Measurements from ENCODE around the gene WDR33.

- TF ChIP-seq CTCF (IDR thresholded peaks at IDR 0.05 in 2 of 3, conservative IDR thresholded peaks at IDR 0.05 in 1 of 3; ENCODE audit: insufficient read depth in 2 of 3, low read depth in 1 of 3, low read length in 3 of 3), result no peak
- TF ChIP-seq ZNF407 (IDR thresholded peaks at IDR 0.05; ENCODE audit: low read depth), result no peak
- TF ChIP-seq ZBED1 (IDR thresholded peaks at IDR 0.05), result no peak
- no peak for TF ChIP-seq REST (IDR thresholded peaks at IDR 0.05; ENCODE audit: borderline replicate concordance)
- TF ChIP-seq REST (CRISPR knock-in tag; IDR thresholded peaks at IDR 0.05; ENCODE audit: low read depth), result no peak
- TF ChIP-seq, protein P1, sequence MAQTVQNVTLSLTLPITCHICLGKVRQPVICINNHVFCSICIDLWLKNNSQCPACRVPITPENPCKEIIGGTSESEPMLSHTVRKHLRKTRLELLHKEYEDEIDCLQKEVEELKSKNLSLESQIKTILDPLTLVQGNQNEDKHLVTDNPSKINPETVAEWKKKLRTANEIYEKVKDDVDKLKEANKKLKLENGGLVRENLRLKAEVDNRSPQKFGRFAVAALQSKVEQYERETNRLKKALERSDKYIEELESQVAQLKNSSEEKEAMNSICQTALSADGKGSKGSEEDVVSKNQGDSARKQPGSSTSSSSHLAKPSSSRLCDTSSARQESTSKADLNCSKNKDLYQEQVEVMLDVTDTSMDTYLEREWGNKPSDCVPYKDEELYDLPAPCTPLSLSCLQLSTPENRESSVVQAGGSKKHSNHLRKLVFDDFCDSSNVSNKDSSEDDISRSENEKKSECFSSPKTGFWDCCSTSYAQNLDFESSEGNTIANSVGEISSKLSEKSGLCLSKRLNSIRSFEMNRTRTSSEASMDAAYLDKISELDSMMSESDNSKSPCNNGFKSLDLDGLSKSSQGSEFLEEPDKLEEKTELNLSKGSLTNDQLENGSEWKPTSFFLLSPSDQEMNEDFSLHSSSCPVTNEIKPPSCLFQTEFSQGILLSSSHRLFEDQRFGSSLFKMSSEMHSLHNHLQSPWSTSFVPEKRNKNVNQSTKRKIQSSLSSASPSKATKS (CRISPR knock-in tag; IDR thresholded peaks at IDR 0.05), result no peak
- TF ChIP-seq BMI1 (IDR thresholded peaks at IDR 0.05; ENCODE audit: low read length), result no peak
- TF ChIP-seq, protein P2, sequence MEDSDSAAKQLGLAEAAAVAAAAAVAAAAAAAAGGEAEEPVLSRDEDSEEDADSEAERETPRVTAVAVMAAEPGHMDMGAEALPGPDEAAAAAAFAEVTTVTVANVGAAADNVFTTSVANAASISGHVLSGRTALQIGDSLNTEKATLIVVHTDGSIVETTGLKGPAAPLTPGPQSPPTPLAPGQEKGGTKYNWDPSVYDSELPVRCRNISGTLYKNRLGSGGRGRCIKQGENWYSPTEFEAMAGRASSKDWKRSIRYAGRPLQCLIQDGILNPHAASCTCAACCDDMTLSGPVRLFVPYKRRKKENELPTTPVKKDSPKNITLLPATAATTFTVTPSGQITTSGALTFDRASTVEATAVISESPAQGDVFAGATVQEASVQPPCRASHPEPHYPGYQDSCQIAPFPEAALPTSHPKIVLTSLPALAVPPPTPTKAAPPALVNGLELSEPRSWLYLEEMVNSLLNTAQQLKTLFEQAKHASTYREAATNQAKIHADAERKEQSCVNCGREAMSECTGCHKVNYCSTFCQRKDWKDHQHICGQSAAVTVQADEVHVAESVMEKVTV (CRISPR knock-in tag; IDR thresholded peaks at IDR 0.05), result no peak
- no peak for TF ChIP-seq CBX1 (IDR thresholded peaks at IDR 0.05; ENCODE audit: low read depth)
Observed at GRCh38 chr2:127681288-127681804, 129.6 kb downstream of the WDR33 start.
